A549 (cell line): ENCODE results near the gene SUN2.

Source experiments
- BHLHE40 ChIP-seq: IDR thresholded peaks from 2 replicates; pipeline ENCODE4 v1.6.1; 2012; ENCODE audit warnings: low read depth, low read length, inconsistent platforms
- CHD2 ChIP-seq: fragments of 150-350 bp; IDR thresholded peaks from 2 replicates; pipeline ENCODE4 v1.6.1; 2014; ENCODE audit warnings: low read length; ENCODE audit not compliant: partially characterized antibody
- EHMT2 ChIP-seq: fragments of 200-600 bp; sonication (generic); IDR thresholded peaks from 2 replicates; pipeline ENCODE4 v1.6.1; 2016; ENCODE audit warnings: antibody characterized with exemption, low read depth, mild to moderate bottlenecking, moderate library complexity
- FOSL2 ChIP-seq, 2 experiments: fragments of 450-650 bp in 1 of 2; fragments of >200 bp in 1 of 2; sonication (Bioruptor Twin) in 1 of 2; formaldehyde crosslinking; IDR thresholded peaks; 2 replicates each; pipeline versions ENCODE4 v1.5.0 to v1.6.1; 2016 to 2020; ENCODE audit warnings: mild to moderate bottlenecking in 1 of 2, moderate library complexity in 1 of 2
- HDAC2 ChIP-seq: fragments of 200-600 bp; sonication (generic); IDR thresholded peaks from 2 replicates; pipeline ENCODE4 v1.6.1; 2016
- JUN ChIP-seq, 2 experiments: fragments of >200 bp; sonication (Bioruptor Twin); formaldehyde crosslinking; IDR thresholded peaks; 2 replicates in 1 of 2; 3 replicates in 1 of 2; pipeline ENCODE4 v1.6.1; 2016 to 2017
- MAFK ChIP-seq: fragments of 450-650 bp; IDR thresholded peaks from 2 replicates; pipeline ENCODE4 v1.6.1; 2014; ENCODE audit not compliant: partially characterized antibody
- POLR2A ChIP-seq: IDR thresholded peaks from 2 replicates; pipeline ENCODE4 v1.6.1; 2012; ENCODE audit warnings: mild to moderate bottlenecking, low read length
- RAD21 ChIP-seq, 2 experiments: fragments of >200 bp in 1 of 2; sonication (Bioruptor Twin) in 1 of 2; formaldehyde crosslinking in 1 of 2; IDR thresholded peaks in 1 of 2; conservative IDR thresholded peaks in 1 of 2; 2 replicates in 1 of 2; 3 replicates in 1 of 2; pipeline ENCODE4 v1.6.1; 2012 to 2018; ENCODE audit warnings: inconsistent platforms in 1 of 2
- TF ChIP-seq, protein P1 (sequence below): fragments of >200 bp; sonication (Bioruptor Twin); formaldehyde crosslinking; IDR thresholded peaks from 3 replicates; pipeline ENCODE4 v1.5.1; 2016
- TF ChIP-seq, protein P2 (sequence below): fragments of 450-650 bp; IDR thresholded peaks from 2 replicates; pipeline ENCODE4 v1.6.1; 2014; ENCODE audit warnings: antibody characterized with exemption
- TF ChIP-seq, protein P3 (sequence below): fragments of 250-450 bp; sonication (Bioruptor Pico); IDR thresholded peaks from 2 replicates; pipeline ENCODE4 v1.5.0; 2021; ENCODE audit warnings: mild to moderate bottlenecking, moderate library complexity, borderline replicate concordance

DNA sequence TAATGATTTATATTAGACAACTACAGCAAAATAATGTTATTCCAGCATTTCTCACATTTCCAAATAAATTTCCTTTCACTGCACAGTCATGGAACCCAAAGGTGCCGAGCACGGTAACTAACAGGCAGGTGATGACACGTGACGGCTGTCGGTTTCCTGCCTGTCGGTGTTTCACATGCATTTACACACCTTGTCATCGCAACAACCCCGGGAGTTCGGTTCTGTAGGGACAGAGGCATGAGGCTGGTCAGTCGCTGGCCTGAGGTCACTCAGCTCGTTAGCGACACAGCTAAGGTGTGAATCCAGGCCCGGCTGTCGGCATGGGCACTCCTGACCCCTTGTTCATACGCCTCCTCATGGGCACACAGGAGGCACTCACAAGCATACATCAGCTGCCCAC, 28.2 kb upstream of the SUN2 start:
- TF ChIP-seq RAD21 (conservative IDR thresholded peaks at IDR 0.05 in 1 of 2, IDR thresholded peaks at IDR 0.05 in 1 of 2) (no peak), POLR2A (no peak), MAFK (no peak), JUN (IDR thresholded peaks at IDR 0.05) (no peak), HDAC2 (no peak), BHLHE40 (no peak), FOSL2 (IDR thresholded peaks at IDR 0.05) (no peak), FOSL2 (CRISPR knock-in tag; IDR thresholded peaks at IDR 0.05) (no peak), EHMT2 (no peak), CHD2 (no peak)
- TF ChIP-seq, protein P1, sequence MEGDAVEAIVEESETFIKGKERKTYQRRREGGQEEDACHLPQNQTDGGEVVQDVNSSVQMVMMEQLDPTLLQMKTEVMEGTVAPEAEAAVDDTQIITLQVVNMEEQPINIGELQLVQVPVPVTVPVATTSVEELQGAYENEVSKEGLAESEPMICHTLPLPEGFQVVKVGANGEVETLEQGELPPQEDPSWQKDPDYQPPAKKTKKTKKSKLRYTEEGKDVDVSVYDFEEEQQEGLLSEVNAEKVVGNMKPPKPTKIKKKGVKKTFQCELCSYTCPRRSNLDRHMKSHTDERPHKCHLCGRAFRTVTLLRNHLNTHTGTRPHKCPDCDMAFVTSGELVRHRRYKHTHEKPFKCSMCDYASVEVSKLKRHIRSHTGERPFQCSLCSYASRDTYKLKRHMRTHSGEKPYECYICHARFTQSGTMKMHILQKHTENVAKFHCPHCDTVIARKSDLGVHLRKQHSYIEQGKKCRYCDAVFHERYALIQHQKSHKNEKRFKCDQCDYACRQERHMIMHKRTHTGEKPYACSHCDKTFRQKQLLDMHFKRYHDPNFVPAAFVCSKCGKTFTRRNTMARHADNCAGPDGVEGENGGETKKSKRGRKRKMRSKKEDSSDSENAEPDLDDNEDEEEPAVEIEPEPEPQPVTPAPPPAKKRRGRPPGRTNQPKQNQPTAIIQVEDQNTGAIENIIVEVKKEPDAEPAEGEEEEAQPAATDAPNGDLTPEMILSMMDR: no peak
- TF ChIP-seq, protein P2, sequence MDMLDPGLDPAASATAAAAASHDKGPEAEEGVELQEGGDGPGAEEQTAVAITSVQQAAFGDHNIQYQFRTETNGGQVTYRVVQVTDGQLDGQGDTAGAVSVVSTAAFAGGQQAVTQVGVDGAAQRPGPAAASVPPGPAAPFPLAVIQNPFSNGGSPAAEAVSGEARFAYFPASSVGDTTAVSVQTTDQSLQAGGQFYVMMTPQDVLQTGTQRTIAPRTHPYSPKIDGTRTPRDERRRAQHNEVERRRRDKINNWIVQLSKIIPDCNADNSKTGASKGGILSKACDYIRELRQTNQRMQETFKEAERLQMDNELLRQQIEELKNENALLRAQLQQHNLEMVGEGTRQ: no peak
- TF ChIP-seq, protein P3, sequence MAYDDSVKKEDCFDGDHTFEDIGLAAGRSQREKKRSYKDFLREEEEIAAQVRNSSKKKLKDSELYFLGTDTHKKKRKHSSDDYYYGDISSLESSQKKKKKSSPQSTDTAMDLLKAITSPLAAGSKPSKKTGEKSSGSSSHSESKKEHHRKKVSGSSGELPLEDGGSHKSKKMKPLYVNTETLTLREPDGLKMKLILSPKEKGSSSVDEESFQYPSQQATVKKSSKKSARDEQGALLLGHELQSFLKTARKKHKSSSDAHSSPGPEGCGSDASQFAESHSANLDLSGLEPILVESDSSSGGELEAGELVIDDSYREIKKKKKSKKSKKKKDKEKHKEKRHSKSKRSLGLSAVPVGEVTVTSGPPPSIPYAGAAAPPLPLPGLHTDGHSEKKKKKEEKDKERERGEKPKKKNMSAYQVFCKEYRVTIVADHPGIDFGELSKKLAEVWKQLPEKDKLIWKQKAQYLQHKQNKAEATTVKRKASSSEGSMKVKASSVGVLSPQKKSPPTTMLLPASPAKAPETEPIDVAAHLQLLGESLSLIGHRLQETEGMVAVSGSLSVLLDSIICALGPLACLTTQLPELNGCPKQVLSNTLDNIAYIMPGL (CRISPR knock-in tag): no peak
